Dermis blood vessel endothelial cell (primary cell): ENCODE results near the gene SMG9. TPM values are rescaled to one million over a fixed set of nuclear protein-coding genes. Genes with fewer than 3 reads are reported as not detected.
A peak's percentile ranks its signal among the peaks of the same experiment; 100 is the strongest.

Experiments
- DNase-seq: peaks from one replicate; pipeline ENCODE4 v3.0.0; 2010
- total RNA-seq: library from RNA; depleted of rRNA; stranded (reverse); fragments of >200 nt; gene quantifications from 2 replicates; pipeline ENCODE4 v1.2.3, GENCODE V29; 2014

SMG9 gene
- total RNA-seq, 1 donor from 2014 or later = 8.8 TPM

- DNase-seq = no peak
Observed at GRCh38 chr19:43752287-43752875, 2.4 kb downstream of the SMG9 start.

- no peak for DNase-seq
Observed at GRCh38 chr19:43751466-43752220, 3.1 kb downstream of the SMG9 start.

- no peak for DNase-seq
Observed at GRCh38 chr19:43749898-43750297, 4.9 kb downstream of the SMG9 start.

GRCh38 chr19:43749152-43749551, 5.6 kb downstream of the SMG9 start:
- no peak for DNase-seq

- no peak for DNase-seq
Observed at GRCh38 chr19:43748685-43749084, 6.1 kb downstream of the SMG9 start.

- no peak for DNase-seq
Observed at GRCh38 chr19:43748205-43748594, 6.6 kb downstream of the SMG9 start.

GRCh38 chr19:43747557-43748204, 7.1 kb downstream of the SMG9 start:
- peak; percentile 30 for DNase-seq

GRCh38 chr19:43743059-43743458, 11.7 kb downstream of the SMG9 start:
- no peak for DNase-seq

GRCh38 chr19:43741075-43741825, 13.5 kb downstream of the SMG9 start:
- DNase-seq = no peak

- DNase-seq = peak; percentile 48
Observed at GRCh38 chr19:43739439-43740235, 15.1 kb downstream of the SMG9 start.

- peak; percentile 22 for DNase-seq
Observed at GRCh38 chr19:43738780-43739211, 16.0 kb downstream of the SMG9 start.

- DNase-seq = no peak
Observed at GRCh38 chr19:43735957-43736356, 18.8 kb downstream of the SMG9 start.

GRCh38 chr19:43735013-43735412, 19.7 kb downstream of the SMG9 start:
- DNase-seq = no peak

- DNase-seq = no peak
Observed at GRCh38 chr19:43731846-43732245, 22.9 kb downstream of the SMG9 start.

GRCh38 chr19:43731346-43731745, 23.4 kb downstream of the SMG9 start:
- no peak for DNase-seq

GRCh38 chr19:43729919-43730318, 24.8 kb downstream of the SMG9 start:
- no peak for DNase-seq

- DNase-seq = no peak
Observed at GRCh38 chr19:43727593-43727853, 27.2 kb downstream of the SMG9 start.

- no peak for DNase-seq
Observed at GRCh38 chr19:43726736-43727592, 27.8 kb downstream of the SMG9 start.

GRCh38 chr19:43725468-43725867, 29.3 kb downstream of the SMG9 start:
- DNase-seq = peak; percentile 87

GRCh38 chr19:43724896-43725295, 29.9 kb downstream of the SMG9 start:
- no peak for DNase-seq

GRCh38 chr19:43723588-43723987, 31.2 kb downstream of the SMG9 start:
- DNase-seq = peak; percentile 24
